ENCODE data around the gene IFNLR1. TPM values are rescaled to one million over a fixed set of nuclear protein-coding genes. Genes with fewer than 3 reads are reported as not detected.

IFNLR1 gene
- total RNA-seq, 1 experiment from 2014 or later, result 9.6 TPM

DNA sequence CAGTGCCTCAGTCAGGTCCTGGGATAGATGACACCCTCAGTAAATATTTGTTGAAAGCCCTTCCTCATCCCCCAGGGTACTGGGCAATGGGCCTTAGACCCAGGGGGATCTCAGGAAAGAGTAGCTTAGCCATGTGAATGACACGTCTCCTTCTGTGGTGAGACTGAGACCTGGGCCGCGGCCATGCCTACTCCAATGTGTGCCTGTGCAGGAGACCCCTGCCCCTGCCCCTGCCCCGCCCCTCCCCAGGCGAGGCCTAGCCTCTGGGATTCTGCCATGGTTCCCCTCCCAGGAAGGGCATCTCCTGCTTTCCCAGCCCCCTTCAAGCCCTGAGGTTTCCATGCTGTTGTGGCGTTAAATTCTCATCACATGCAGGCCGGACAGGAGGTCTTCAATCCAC lies 82.2 kb downstream of the IFNLR1 start:
- Histone ChIP-seq H2AK5ac (ENCODE audit: insufficient read length, low read length) (no peak overlapping the region), H3K9me3 (ENCODE audit: control insufficient read depth, low read depth, low read length) (no peaks in the 10 kb centered on the region), H3K4me2 (ENCODE audit: insufficient read depth, insufficient read length, low read length) (no peak overlapping the region), H4K8ac (replicated peaks; ENCODE audit: insufficient read length, low read depth, low read length) (no peak overlapping the region), H3K27ac (ENCODE audit: insufficient read length, low read depth, low read length) (no peak overlapping the region), H2AFZ (ENCODE audit: low read length) (no peak overlapping the region), H3T11ph (ENCODE audit: low read length) (no peak overlapping the region), H4K20me1 (ENCODE audit: control insufficient read depth, insufficient read depth, insufficient read length) (no peaks in the 10 kb centered on the region), H3K4ac (ENCODE audit: low read depth, low read length) (no peak overlapping the region), H3K56ac (ENCODE audit: insufficient read length, low read depth, low read length) (no peak overlapping the region), H3K79me1 (ENCODE audit: insufficient read depth, low read depth, low read length, poor library complexity, severe bottlenecking) (no peaks in the 10 kb centered on the region), H2BK5ac (ENCODE audit: insufficient read length, low read length) (no peak overlapping the region), H3K18ac (ENCODE audit: insufficient read length, low read depth, low read length) (no peak overlapping the region), H3K9ac (ENCODE audit: extremely low read depth, insufficient read length, low read length) (no peak overlapping the region), H3K23ac (ENCODE audit: insufficient read length, low read depth, low read length) (no peak overlapping the region), H2BK15ac (ENCODE audit: low read depth, low read length) (no peak overlapping the region), H2BK20ac (ENCODE audit: low read depth, low read length, poor library complexity, severe bottlenecking) (no peak overlapping the region), H3K27me3 (ENCODE audit: insufficient read depth, low read length) (no peaks in the 10 kb centered on the region), H3K14ac (ENCODE audit: insufficient read depth, low read length) (no peak overlapping the region), H3K79me2 (ENCODE audit: insufficient read depth, low read length) (no peaks in the 10 kb centered on the region), H3K4me1 (ENCODE audit: insufficient read depth, low read length) (no peaks in the 10 kb centered on the region), H2BK12ac (ENCODE audit: insufficient read length, low read depth, low read length) (no peak overlapping the region), H2BK120ac (ENCODE audit: low read depth, low read length, poor library complexity, severe bottlenecking) (no peak overlapping the region), H4K5ac (ENCODE audit: insufficient read length, low read depth, low read length) (no peak overlapping the region), H4K91ac (ENCODE audit: insufficient read length, low read depth, low read length) (no peak overlapping the region), H3K23me2 (ENCODE audit: insufficient read length, low read depth, low read length, poor library complexity, severe bottlenecking) (no peaks in the 10 kb centered on the region)
- DNase-seq, result no peak
- no CpG with 5 or more reads among the region's 7 CpGs for WGBS (ENCODE audit: extremely low coverage, insufficient read length, low lambda C conversion rate)
- no peaks in the 10 kb centered on the region for H3K27me3 Mint-ChIP-seq (ENCODE audit: low read depth)
- H3K36me3 Mint-ChIP-seq (ENCODE audit: insufficient read depth in 1 of 3, low read depth in 3 of 3), result no peaks in the 10 kb centered on the region
- H3K4me1 Mint-ChIP-seq, result peaks cover 4 to 23% of the 10 kb centered on the region in 2 experiments; a peak in 3 of 4 replicates
- H3K4me3 Mint-ChIP-seq, result no peak overlapping the region
- no peaks in the 10 kb centered on the region for H3K9me3 Mint-ChIP-seq
- no peak overlapping the region for H3K27ac Mint-ChIP-seq
- no peak for TF ChIP-seq CTCF (conservative IDR thresholded peaks at IDR 0.05)

Other genes with a start within 250 kb of the IFNLR1 start
- gene PNRC2, start 227.5 kb downstream of the IFNLR1 start, total RNA-seq (2021), result 86.0 and 87.6 TPM in 2 replicates
- 238 and 242 TPM in 2 replicates for gene SRSF10, start 207.0 kb downstream of the IFNLR1 start, total RNA-seq (2021)
- gene MYOM3, start 75.2 kb downstream of the IFNLR1 start, total RNA-seq (2021), result 0.07 and 0.11 TPM in 2 replicates
- gene IL22RA1, start 44.1 kb downstream of the IFNLR1 start, total RNA-seq (2021), result 0.13 TPM in 1 of 2 replicates, not detected in the other
- gene GRHL3, start 132.1 kb upstream of the IFNLR1 start, total RNA-seq (2021), result 3.5 and 4.0 TPM in 2 replicates
- gene STPG1, start 226.5 kb upstream of the IFNLR1 start, total RNA-seq (2021), result 8.3 and 9.5 TPM in 2 replicates
- 7.7 and 7.9 TPM in 2 replicates for gene NIPAL3, start 228.5 kb upstream of the IFNLR1 start, total RNA-seq (2021)

All from H9 (cell line).